Measurements from ENCODE around the gene OXGR1.

OXGR1 gene

DNA sequence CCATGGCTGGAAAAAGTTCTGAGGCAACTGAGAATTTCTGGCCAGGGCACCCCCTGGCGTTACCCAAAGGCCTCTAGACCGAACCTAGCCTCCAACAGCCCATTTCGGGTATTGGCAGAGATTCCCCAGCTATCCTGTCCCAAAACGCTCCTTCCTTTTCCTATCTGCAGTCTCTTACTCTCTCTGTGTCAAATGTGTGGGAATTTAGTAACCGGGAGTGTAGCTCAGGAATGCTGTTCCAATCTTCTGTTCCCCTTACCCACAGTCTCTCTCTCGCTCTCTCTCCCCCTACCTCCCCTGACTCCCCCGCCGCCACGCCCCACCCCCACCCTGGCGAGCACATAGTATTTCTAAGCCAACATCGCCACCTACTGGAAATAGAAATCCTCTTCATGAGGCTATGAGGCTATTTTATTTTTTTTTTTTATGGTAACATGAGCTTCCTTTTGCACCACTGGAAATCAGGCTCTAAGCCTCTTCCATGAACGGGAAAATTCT, 27.0 kb downstream of the OXGR1 start:
- no peak for FAIRE-seq
- no peak for DNase-seq (ENCODE audit: extremely low spot score, insufficient read length, low read depth)

GRCh38 chr13:96966415-96967102, 27.7 kb downstream of the OXGR1 start:
- no peak for FAIRE-seq

DNA sequence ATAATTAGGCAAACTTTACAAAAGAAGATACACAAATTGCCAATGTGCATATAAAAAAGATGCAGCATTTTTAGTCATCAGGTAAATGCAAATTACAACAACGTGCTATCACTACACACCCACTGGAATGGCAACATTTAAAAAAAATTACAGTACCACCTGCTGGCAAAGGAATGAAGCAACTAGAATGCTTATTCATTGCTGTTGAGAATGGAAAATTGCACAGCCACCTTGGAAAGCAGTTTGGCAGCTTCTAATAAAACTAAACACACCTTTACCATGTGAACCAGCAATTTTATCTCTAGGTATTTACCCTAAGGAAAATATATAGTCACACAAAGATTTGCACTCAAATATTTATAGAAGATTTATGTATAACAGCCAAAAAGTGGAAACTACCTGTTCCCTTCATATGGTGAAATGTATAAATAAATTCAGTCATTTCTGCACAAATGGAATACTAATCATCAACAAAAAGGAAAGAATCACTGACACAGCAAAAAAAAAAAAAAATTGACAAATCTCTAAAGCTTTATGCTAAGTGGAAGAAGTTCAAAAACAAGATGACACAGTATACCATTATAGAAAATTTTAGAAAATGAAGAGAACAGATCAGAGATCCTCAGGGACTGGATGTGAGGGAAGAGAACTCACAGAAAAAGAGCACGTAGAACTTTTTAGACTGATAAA, 30.3 kb downstream of the OXGR1 start:
- DNase-seq (ENCODE audit: extremely low spot score, insufficient read length, low read depth) (no peak), FAIRE-seq (no peak)

More at GRCh38 chr13:96966415-96967102, 27.7 kb downstream of the OXGR1 start:
- DNase-seq (ENCODE audit: extremely low spot score, insufficient read length, low read depth): no peak

- FAIRE-seq (no peak), DNase-seq (ENCODE audit: extremely low spot score, insufficient read length, low read depth) (no peak)
Measured at GRCh38 chr13:96960379-96960778, 33.9 kb downstream of the OXGR1 start.

DNA sequence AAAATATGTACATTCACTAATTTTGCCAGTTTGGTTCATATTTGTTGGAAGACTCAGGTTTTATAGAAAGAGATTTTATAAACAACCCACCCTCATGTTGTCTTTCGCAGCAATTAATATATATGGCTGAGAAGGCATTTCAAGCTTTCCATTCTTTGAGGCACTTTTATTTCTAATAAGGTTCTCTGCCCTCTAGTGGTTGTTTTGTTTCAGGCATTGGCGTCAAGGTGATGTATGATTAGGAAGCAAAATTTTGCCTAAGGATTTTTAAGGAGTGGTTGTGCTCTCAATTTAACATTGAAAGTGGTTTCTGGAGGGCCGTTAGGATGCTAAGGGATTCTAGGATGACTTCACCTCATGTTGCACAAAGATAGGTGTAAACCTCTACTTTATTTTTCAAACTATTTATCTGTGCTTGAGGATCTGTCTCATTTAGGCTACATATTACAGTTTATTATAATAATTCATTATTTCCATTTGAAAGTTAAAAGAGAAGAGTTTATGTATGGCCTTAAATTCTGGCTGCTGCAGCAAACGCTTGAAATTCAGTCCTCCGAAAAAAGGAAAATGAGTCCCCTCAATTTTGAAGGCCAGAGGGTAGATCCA, 35.9 kb downstream of the OXGR1 start:
- peak; percentile 38 for FAIRE-seq
- no peak for DNase-seq (ENCODE audit: extremely low spot score, insufficient read length, low read depth)

DNA sequence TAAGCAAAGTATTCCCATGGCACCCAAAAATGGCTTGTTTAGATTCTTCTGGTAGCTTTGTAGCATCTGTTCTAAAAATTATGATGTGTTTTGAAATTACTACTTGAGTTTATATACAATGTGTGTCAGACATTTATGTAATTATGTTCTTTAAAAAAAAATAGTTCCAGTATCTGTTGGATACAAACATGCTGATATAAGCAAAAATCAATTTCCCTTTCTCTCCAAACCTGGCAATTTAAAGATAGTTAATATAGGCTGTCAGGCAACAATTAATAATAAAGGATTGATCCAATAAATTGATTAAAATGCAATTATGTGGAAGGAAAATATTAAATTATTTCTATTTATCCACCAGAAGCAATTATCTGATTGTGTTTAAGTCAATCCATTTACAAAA, 41.7 kb downstream of the OXGR1 start:
- FAIRE-seq (no peak), DNase-seq (ENCODE audit: extremely low spot score, insufficient read length, low read depth) (no peak)

GRCh38 chr13:96948127-96948526, 46.1 kb downstream of the OXGR1 start:
- FAIRE-seq (no peak), DNase-seq (ENCODE audit: extremely low spot score, insufficient read length, low read depth) (no peak)

- DNase-seq (ENCODE audit: extremely low spot score, insufficient read length, low read depth) (no peak), FAIRE-seq (no peak)
Measured at GRCh38 chr13:96947343-96947910, 46.8 kb downstream of the OXGR1 start.

- no peak for FAIRE-seq
- DNase-seq (ENCODE audit: extremely low spot score, insufficient read length, low read depth): no peak
Measured at GRCh38 chr13:96946709-96947311, 47.5 kb downstream of the OXGR1 start.

DNA sequence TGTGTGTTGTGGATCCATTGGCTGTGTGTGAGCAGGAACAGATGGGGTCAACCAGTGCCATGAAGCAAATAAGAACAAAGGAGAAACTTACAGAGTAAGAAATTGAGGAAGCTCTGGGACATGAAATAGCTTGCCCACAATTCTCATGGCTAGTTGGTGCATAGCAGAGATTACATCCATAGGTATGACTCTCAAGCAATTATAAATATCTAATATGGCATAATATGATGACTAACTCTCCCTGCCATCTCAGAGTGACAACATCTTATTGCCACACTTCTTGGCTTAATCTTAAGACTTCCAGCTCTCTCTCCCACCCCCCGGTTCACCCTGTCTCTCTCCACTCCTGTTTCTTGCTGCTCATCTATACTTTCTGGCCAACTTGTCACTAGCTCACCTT, 53.3 kb downstream of the OXGR1 start:
- no peak for DNase-seq (ENCODE audit: extremely low spot score, insufficient read length, low read depth)

GRCh38 chr13:96935901-96936300, 58.4 kb downstream of the OXGR1 start:
- DNase-seq (ENCODE audit: extremely low spot score, insufficient read length, low read depth) (no peak), FAIRE-seq (no peak)

More for the DNA sequence above, 53.3 kb downstream of the OXGR1 start:
- FAIRE-seq: no peak
